HEK293 (cell line): Measurements from ENCODE around the gene ACTN4.

Experiments
- CTCF ChIA-PET: fragments of 350-600 bp; formaldehyde crosslinking; extraction: SDS; loops from one replicate; lab custom pipeline; 2021; ENCODE audit warnings: antibody characterized with exemption; lab: Yijun Ruan, JAX
- POLR2A ChIA-PET: fragments of 300-600 bp; formaldehyde crosslinking; extraction: SDS; loops from one replicate; lab custom pipeline; 2020; ENCODE audit warnings: antibody characterized with exemption, inconsistent platforms; lab: Yijun Ruan, JAX
- H3K27ac ChIP-seq: fragments of 200-500 bp; sonication (Bioruptor generic); 2 replicates; pipeline ENCODE4 v1.5.1; 2014; ENCODE audit warnings: low read depth, low read length, control low read depth, inconsistent platforms; ENCODE audit errors: extremely low read depth
- H3K36me3 ChIP-seq, 2 experiments: fragments of 200-500 bp in 1 of 2; sonication (Bioruptor generic) in 1 of 2; 1 replicate in 1 of 2; 2 replicates in 1 of 2; pipeline ENCODE4 v1.5.1; 2014 to 2017; ENCODE audit warnings: inconsistent platforms in 2 of 2, low read length in 2 of 2; ENCODE audit not compliant: control insufficient read depth in 2 of 2, insufficient read depth in 1 of 2
- H3K4me1 ChIP-seq: fragments of 200-500 bp; sonication (Bioruptor generic); 2 replicates; pipeline ENCODE4 v1.5.1; 2014; ENCODE audit warnings: mild to moderate bottlenecking, low read length, inconsistent platforms; ENCODE audit not compliant: control insufficient read depth, insufficient read depth
- H3K4me3 ChIP-seq: 2 replicates; pipeline ENCODE4 v1.5.1; 2011; ENCODE audit warnings: low read depth, mild to moderate bottlenecking, control low read depth, low read length, moderate library complexity
- H3K9me3 ChIP-seq: fragments of 200-500 bp; sonication (Bioruptor generic); 2 replicates; pipeline ENCODE4 v1.5.1; 2014; ENCODE audit warnings: low read depth, low read length, inconsistent platforms; ENCODE audit not compliant: control insufficient read depth, insufficient read depth
- HIC1 ChIP-seq: fragments of 450-650 bp; formaldehyde crosslinking; IDR thresholded peaks from 2 replicates; pipeline ENCODE4 v1.5.1; 2016; ENCODE audit warnings: missing biosample characterization, missing genetic modification characterization
- KLF10 ChIP-seq: fragments of 450-650 bp; IDR thresholded peaks from 2 replicates; pipeline ENCODE4 v1.5.1; 2018; ENCODE audit warnings: missing biosample characterization, mild to moderate bottlenecking, missing genetic modification characterization
- KLF17 ChIP-seq: fragments of 450-650 bp; formaldehyde crosslinking; IDR thresholded peaks from 2 replicates; pipeline ENCODE4 v1.5.1; 2016; ENCODE audit warnings: missing biosample characterization, missing genetic modification characterization
- RBAK ChIP-seq: fragments of 450-650 bp; formaldehyde crosslinking; IDR thresholded peaks from 2 replicates; pipeline ENCODE4 v1.5.1; 2016; ENCODE audit warnings: missing biosample characterization, missing genetic modification characterization
- TSHZ1 ChIP-seq: fragments of 450-650 bp; formaldehyde crosslinking; IDR thresholded peaks from 2 replicates; pipeline ENCODE4 v1.5.1; 2016; ENCODE audit warnings: missing biosample characterization, missing genetic modification characterization, borderline replicate concordance
- YY1 ChIP-seq: fragments of 450-650 bp; formaldehyde crosslinking; IDR thresholded peaks from 2 replicates; pipeline ENCODE4 v1.5.1; 2018; ENCODE audit warnings: missing biosample characterization, missing genetic modification characterization
- ZBTB6 ChIP-seq: fragments of 450-650 bp; formaldehyde crosslinking; IDR thresholded peaks from 2 replicates; pipeline ENCODE4 v1.5.1; 2017; ENCODE audit warnings: missing biosample characterization, missing genetic modification characterization
- ZFP41 ChIP-seq: fragments of 450-650 bp; formaldehyde crosslinking; IDR thresholded peaks from 2 replicates; pipeline ENCODE4 v1.5.1; 2016; ENCODE audit warnings: missing biosample characterization, missing genetic modification characterization, borderline replicate concordance
- ZNF148 ChIP-seq: fragments of 450-650 bp; formaldehyde crosslinking; IDR thresholded peaks from 2 replicates; pipeline ENCODE4 v1.5.0; 2017; ENCODE audit warnings: missing biosample characterization, missing genetic modification characterization, borderline replicate concordance
- ZNF26 ChIP-seq: fragments of 450-650 bp; formaldehyde crosslinking; IDR thresholded peaks from 2 replicates; pipeline ENCODE4 v1.5.1; 2016; ENCODE audit warnings: missing biosample characterization, missing genetic modification characterization
- ZNF488 ChIP-seq: fragments of 450-650 bp; formaldehyde crosslinking; IDR thresholded peaks from 2 replicates; pipeline ENCODE4 v1.5.1; 2016; ENCODE audit warnings: missing biosample characterization, missing genetic modification characterization
- ZNF548 ChIP-seq: fragments of 450-650 bp; formaldehyde crosslinking; IDR thresholded peaks from 2 replicates; pipeline ENCODE4 v1.5.1; 2016; ENCODE audit warnings: missing biosample characterization, missing genetic modification characterization
- ZNF555 ChIP-seq: fragments of 450-650 bp; formaldehyde crosslinking; conservative IDR thresholded peaks from 2 replicates; pipeline ENCODE4 v1.5.1; 2017; ENCODE audit warnings: missing biosample characterization, mild to moderate bottlenecking, missing genetic modification characterization, inconsistent platforms
- ZNF610 ChIP-seq: fragments of 450-650 bp; formaldehyde crosslinking; IDR thresholded peaks from 2 replicates; pipeline ENCODE4 v1.5.1; 2016; ENCODE audit warnings: missing biosample characterization, missing genetic modification characterization, borderline replicate concordance
- ZNF623 ChIP-seq: fragments of 450-650 bp; formaldehyde crosslinking; IDR thresholded peaks from 2 replicates; pipeline ENCODE4 v1.5.1; 2016; ENCODE audit warnings: missing biosample characterization, missing genetic modification characterization
- ZNF660 ChIP-seq: fragments of 450-650 bp; IDR thresholded peaks from 2 replicates; pipeline ENCODE4 v1.5.1; 2018; ENCODE audit warnings: missing biosample characterization, mild to moderate bottlenecking, missing genetic modification characterization
- ZSCAN30 ChIP-seq: fragments of 450-650 bp; IDR thresholded peaks from 2 replicates; pipeline ENCODE4 v1.5.1; 2018; ENCODE audit warnings: missing biosample characterization, mild to moderate bottlenecking, missing genetic modification characterization, moderate library complexity

The ACTN4 gene

GRCh38 chr19:38730470-38730730 lies 83.0 kb downstream of the ACTN4 start (continued):
- no peak for TF ChIP-seq ZNF548 (tag by site-specific recombination)
- no peak for TF ChIP-seq ZFP41 (tag by site-specific recombination)

- Histone ChIP-seq H3K36me3 (peaks cover 48 to 50% of the 10 kb centered on the region in 2 experiments), H3K9me3 (no peaks in the 10 kb centered on the region), H3K27ac (peak overlapping the region; percentile 49; the same call in 1 of the 2 replicates), H3K4me1 (peaks cover 2% of the 10 kb centered on the region), H3K4me3 (no peak overlapping the region)
- TF ChIP-seq KLF17 (tag by site-specific recombination) (no peak), TSHZ1 (no peak), HIC1 (tag by site-specific recombination) (peak; percentile 26; the same call in 1 of the 2 replicates), ZNF488 (tag by site-specific recombination) (no peak), ZNF26 (no peak), KLF10 (tag by site-specific recombination) (no peak), ZNF660 (no peak), ZNF555 (no peak)
- ChIA-PET CTCF (interaction anchor here (0.6 to 2.2 kb wide), 7 partner anchors 11 to 480 kb away, joined by 3 to 9 read pairs (median 3); partner anchors contain the start of genes ACTN4, MRPS12 and SARS2), POLR2A (interaction anchor here (0.9 to 1.4 kb wide), 2 partner anchors 83 kb away, joined by 3 to 4 read pairs; partner anchors contain the start of gene ACTN4)
Observed at GRCh38 chr19:38730731-38731589, 83.5 kb downstream of the ACTN4 start.

GRCh38 chr19:38731654-38732301 lies 84.3 kb downstream of the ACTN4 start:
- Histone ChIP-seq H3K4me3 (no peak overlapping the region), H3K36me3 (peaks cover 40 to 43% of the 10 kb centered on the region in 2 experiments), H3K4me1 (peaks cover 5% of the 10 kb centered on the region), H3K9me3 (no peaks in the 10 kb centered on the region), H3K27ac (no peak overlapping the region)
- POLR2A ChIA-PET, result interaction anchor here (0.9 kb wide), 1 partner anchor 84 kb away, joined by 3 read pairs; the partner anchor contains the start of gene ACTN4
- TF ChIP-seq RBAK (tag by site-specific recombination), result no peak
- peak; percentile 62 for TF ChIP-seq ZBTB6 (tag by site-specific recombination)
- TF ChIP-seq ZNF610 (tag by site-specific recombination), result no peak
- no peak for TF ChIP-seq ZNF623 (tag by site-specific recombination)
- TF ChIP-seq ZSCAN30, result no peak
- TF ChIP-seq ZNF148 (tag by site-specific recombination), result no peak
- TF ChIP-seq YY1 (tag by site-specific recombination), result no peak
- CTCF ChIA-PET, result interaction anchor here (0.6 to 2.2 kb wide), 4 partner anchors 83 to 198 kb away, joined by 3 to 9 read pairs (median 4); partner anchors contain the start of genes MRPS12 and SARS2
